Natural killer cell (primary cell): ENCODE measurements around the gene ZNF565. TPM values are rescaled to one million over a fixed set of nuclear protein-coding genes. Genes with fewer than 3 reads are reported as not detected.

ENCODE experiments used
- ATAC-seq, 3 donors: fragments of 150-1000 bp in 2 of 3; fragments of 200-7000 bp in 1 of 3; cut with Tn5 transposase; 1 replicate in 1 of 3; 2 replicates in 2 of 3; pipeline ENCODE4 v1.10.0; 2021; ENCODE audit warnings: mild to moderate bottlenecking in 2 of 3, moderate library complexity in 2 of 3
- DNase-seq, 2 donors: peaks; one replicate each; pipeline versions ENCODE4 v3.0.0 to v3.0.0-alpha.2; 2013 to 2021; ENCODE audit warnings: mixed read lengths in 1 of 2
- H3K27ac ChIP-seq: one replicate; pipeline ENCODE4 v1.5.1; 2013; ENCODE audit warnings: mild to moderate bottlenecking, low read length
- H3K27me3 ChIP-seq: one replicate; pipeline ENCODE4 v1.6.1; 2013; ENCODE audit warnings: low read length; ENCODE audit not compliant: control insufficient read depth, insufficient read depth
- H3K36me3 ChIP-seq: one replicate; pipeline ENCODE4 v1.6.1; 2013; ENCODE audit warnings: low read length; ENCODE audit not compliant: control insufficient read depth, insufficient read depth
- H3K4me1 ChIP-seq: one replicate; pipeline ENCODE4 v1.6.1; 2013; ENCODE audit warnings: low read length; ENCODE audit not compliant: control insufficient read depth, insufficient read depth
- H3K4me3 ChIP-seq: one replicate; pipeline ENCODE4 v1.5.1; 2013; ENCODE audit warnings: low read length
- H3K9me3 ChIP-seq: one replicate; pipeline ENCODE4 v1.6.1; 2013; ENCODE audit warnings: low read length; ENCODE audit not compliant: control insufficient read depth, insufficient read depth
- H3K27ac Mint-ChIP-seq, 2 donors: one replicate each; pipeline ENCODE4 v1.8.0; 2022; ENCODE audit warnings: mild to moderate bottlenecking in 2 of 2, mixed read lengths in 2 of 2, moderate library complexity in 1 of 2
- H3K27me3 Mint-ChIP-seq, 2 donors: one replicate each; pipeline ENCODE4 v1.8.0; 2022; ENCODE audit warnings: low read depth in 2 of 2, mixed read lengths in 2 of 2
- H3K36me3 Mint-ChIP-seq: one replicate; pipeline ENCODE4 v1.8.0; 2022; ENCODE audit warnings: mixed read lengths
- H3K4me1 Mint-ChIP-seq, 2 donors: one replicate each; pipeline ENCODE4 v1.8.0; 2022; ENCODE audit warnings: mixed read lengths in 2 of 2
- H3K4me3 Mint-ChIP-seq: one replicate; pipeline ENCODE4 v1.8.0; 2022; ENCODE audit warnings: mild to moderate bottlenecking, moderate library complexity, mixed read lengths
- H3K9me3 Mint-ChIP-seq, 2 donors: one replicate each; pipeline ENCODE4 v1.8.0; 2022; ENCODE audit warnings: mixed read lengths in 2 of 2
- CTCF ChIP-seq: fragments of 200-600 bp; IDR thresholded peaks from one replicate; pipeline ENCODE4 v1.8.0; 2022; ENCODE audit warnings: antibody characterized with exemption
- WGBS: methylation state at CpG from one replicate; pipeline ENCODE4 v1.1.7; 2013; ENCODE audit warnings: missing lambda C conversion rate; ENCODE audit not compliant: insufficient coverage; 5-methylcytosine and 5-hydroxymethylcytosine counted together
- intact Hi-C: fragments of 100-400 bp; cut with micrococcal nuclease; formaldehyde crosslinking; loops from one replicate; pipeline ENCODE4 v1.14.2; 2022
- total RNA-seq, 4 donors: library from RNA; stranded (reverse); fragments of 120-200 nt in 1 of 4; gene quantifications; one replicate each; pipeline versions ENCODE4 v1.2.3 to v1.2.4, GENCODE V29; 2013 to 2022

Gene ZNF565
- total RNA-seq, 3 donors from 2014 or later (not counting 1 experiment from before 2014, with no cell fraction given) = 7.7 to 19.1 (median 10.5) TPM

GRCh38 chr19:36152019-36152351 is 62.5 kb downstream of the ZNF565 start:
- Mint-ChIP-seq H3K9me3 (no peaks in the 10 kb centered on the region), H3K4me3 (no peak overlapping the region), H3K36me3 (no peaks in the 10 kb centered on the region), H3K27ac (no peak overlapping the region), H3K27me3 (no peaks in the 10 kb centered on the region), H3K4me1 (peaks cover 0 to 27% of the 10 kb centered on the region in 2 donors)
- H3K27me3 ChIP-seq = no peaks in the 10 kb centered on the region
- H3K36me3 ChIP-seq = peaks cover 37% of the 10 kb centered on the region
- no peak for ATAC-seq
- 87% methylated on average over 16 of the region's 16 CpGs for WGBS
- intact Hi-C loops = no loop called here
- no peak for DNase-seq
- no peak overlapping the region for H3K4me3 ChIP-seq
- H3K9me3 ChIP-seq = no peaks in the 10 kb centered on the region
- H3K27ac ChIP-seq = no peak overlapping the region
- no peak for TF ChIP-seq CTCF
- H3K4me1 ChIP-seq = peaks cover 5% of the 10 kb centered on the region

DNA sequence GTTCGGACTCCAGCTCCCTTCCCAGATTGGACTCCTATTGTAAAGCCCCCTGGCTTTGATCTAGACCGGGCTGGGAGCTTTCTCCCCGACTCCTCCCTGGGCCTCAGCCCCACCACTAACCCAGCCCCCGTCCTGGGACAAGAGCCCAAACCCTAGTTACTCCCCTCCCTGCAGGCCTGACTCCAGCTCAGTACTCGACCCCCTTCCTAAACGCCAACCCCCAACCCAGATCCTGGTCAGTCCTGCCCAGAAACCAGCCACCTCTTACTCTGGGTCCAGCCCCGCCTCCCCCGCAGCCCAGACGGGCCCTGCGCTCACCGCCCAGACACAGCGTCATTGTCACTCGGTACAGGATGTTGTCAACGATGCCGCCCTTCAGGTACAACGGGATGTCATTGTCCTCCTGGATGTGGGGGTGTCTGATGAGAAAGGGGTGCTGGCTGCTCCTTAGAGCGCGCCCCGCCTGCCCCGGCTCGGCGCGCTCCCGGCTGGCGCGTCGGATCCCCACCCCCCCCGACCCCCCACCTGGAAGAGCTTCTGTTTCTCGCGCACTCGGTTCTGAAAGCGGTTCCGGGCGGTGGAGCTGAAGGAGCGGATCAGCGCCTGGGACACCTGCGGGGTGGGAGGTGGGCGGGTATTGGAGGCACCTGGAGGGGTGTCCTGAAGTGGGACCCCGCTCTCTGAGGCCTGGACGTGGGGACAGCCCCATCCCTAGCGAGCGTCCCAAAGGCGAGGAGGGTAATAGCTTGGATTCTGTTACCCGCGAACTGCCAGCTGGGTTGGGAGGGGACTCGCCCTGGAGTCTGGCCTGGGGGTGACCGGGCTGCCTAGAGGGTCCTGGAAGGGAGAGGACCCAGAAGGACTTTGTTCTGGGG is 63.1 kb downstream of the ZNF565 start:
- TF ChIP-seq CTCF = no peak
- intact Hi-C loops = no loop called here
- H3K4me1 Mint-ChIP-seq = peaks cover 0 to 29% of the 10 kb centered on the region in 2 donors
- DNase-seq (no peak), ATAC-seq (no peak)
- Histone ChIP-seq H3K4me3 (no peak overlapping the region), H3K36me3 (peaks cover 43% of the 10 kb centered on the region), H3K27me3 (no peaks in the 10 kb centered on the region), H3K9me3 (no peaks in the 10 kb centered on the region), H3K4me1 (peaks cover 5% of the 10 kb centered on the region), H3K27ac (no peak overlapping the region)
- H3K27me3 Mint-ChIP-seq = no peaks in the 10 kb centered on the region
- H3K9me3 Mint-ChIP-seq = no peaks in the 10 kb centered on the region
- H3K27ac Mint-ChIP-seq = peak overlapping the region in 1 of 2 donors; percentile 40
- peak overlapping the region; percentile 17 for H3K4me3 Mint-ChIP-seq
- H3K36me3 Mint-ChIP-seq = peaks cover 3% of the 10 kb centered on the region
- WGBS = 96% methylated on average over 47 of the region's 47 CpGs

DNA sequence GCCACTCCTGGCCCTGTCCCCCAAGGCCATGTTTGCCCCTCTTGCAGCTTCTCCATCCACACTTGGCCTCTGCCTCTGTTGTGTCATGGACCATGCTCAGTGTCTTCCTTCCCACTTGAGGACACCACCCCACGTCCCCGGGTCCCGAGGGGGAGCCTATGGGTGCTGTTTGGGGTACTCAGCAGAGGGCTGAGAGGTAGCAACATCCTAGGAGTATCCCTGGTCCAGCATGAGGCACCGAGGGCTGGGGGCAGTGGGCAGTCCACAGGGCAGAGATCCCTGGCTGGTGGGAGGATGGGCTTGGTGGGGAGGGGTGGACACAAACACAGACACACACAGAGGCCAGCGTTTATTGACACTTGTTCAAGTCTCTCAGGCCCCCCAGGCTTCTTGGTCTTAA is 63.9 kb downstream of the ZNF565 start:
- H3K9me3 ChIP-seq = no peaks in the 10 kb centered on the region
- 85% methylated on average over 5 of the region's 5 CpGs for WGBS

More for the DNA sequence above, 63.9 kb downstream of the ZNF565 start:
- Mint-ChIP-seq H3K9me3 (no peaks in the 10 kb centered on the region), H3K4me3 (no peak overlapping the region), H3K27ac (peak overlapping the region in 1 of 2 donors; percentile 73), H3K4me1 (peaks cover 0 to 28% of the 10 kb centered on the region in 2 donors), H3K36me3 (peaks cover 6% of the 10 kb centered on the region), H3K27me3 (no peaks in the 10 kb centered on the region)
- Histone ChIP-seq H3K36me3 (peaks cover 51% of the 10 kb centered on the region), H3K27ac (no peak overlapping the region), H3K27me3 (no peaks in the 10 kb centered on the region), H3K4me1 (peaks cover 5% of the 10 kb centered on the region), H3K4me3 (no peak overlapping the region)
- TF ChIP-seq CTCF = no peak
- ATAC-seq = no peak
- intact Hi-C loops = no loop called here
- no peak for DNase-seq
